HepG2 (cell line): ENCODE measurements around the gene FAM171A2. TPM values are rescaled to one million over a fixed set of nuclear protein-coding genes. Genes with fewer than 3 reads are reported as not detected.

Experiments
- ATM ChIP-seq: fragments of 450-650 bp; IDR thresholded peaks from 2 replicates; pipeline ENCODE4 v1.7.1; 2017; ENCODE audit warnings: mild to moderate bottlenecking, borderline replicate concordance
- FOXM1 ChIP-seq: sonication (generic); formaldehyde crosslinking; IDR thresholded peaks from 2 replicates; pipeline ENCODE4 v1.5.0; 2020; ENCODE audit warnings: missing genetic modification reagents
- GABPA ChIP-seq, 2 experiments: IDR thresholded peaks; 2 replicates each; pipeline ENCODE4 v1.6.1; 2011 to 2016; ENCODE audit warnings: low read depth in 2 of 2, low read length in 1 of 2, missing biosample characterization in 1 of 2, missing genetic modification characterization in 1 of 2
- ISX ChIP-seq: sonication (generic); formaldehyde crosslinking; conservative IDR thresholded peaks from 2 replicates; pipeline ENCODE4 v1.5.0; 2020; ENCODE audit warnings: missing genetic modification reagents
- MED1 ChIP-seq: sonication (generic); formaldehyde crosslinking; IDR thresholded peaks from 2 replicates; pipeline ENCODE4 v1.4.0; 2020; ENCODE audit warnings: missing genetic modification reagents
- NKX3-1 ChIP-seq: sonication (generic); formaldehyde crosslinking; IDR thresholded peaks from 2 replicates; pipeline ENCODE4 v1.5.0; 2020; ENCODE audit warnings: missing genetic modification reagents
- PAX8 ChIP-seq: sonication (generic); formaldehyde crosslinking; IDR thresholded peaks from 2 replicates; pipeline ENCODE4 v1.8.0; 2022; ENCODE audit warnings: mild to moderate bottlenecking, missing genetic modification reagents, borderline replicate concordance
- RFX3 ChIP-seq: IDR thresholded peaks from 2 replicates; pipeline ENCODE4 v1.6.1; 2016; ENCODE audit warnings: missing biosample characterization, missing genetic modification reagents
- RFX5 ChIP-seq: IDR thresholded peaks from 2 replicates; pipeline ENCODE4 v1.6.1; 2011; ENCODE audit warnings: low read depth, low read length, improper control_type of control experiment
- SPEN ChIP-seq: sonication (generic); formaldehyde crosslinking; IDR thresholded peaks from 2 replicates; pipeline ENCODE4 v1.5.1; 2020; ENCODE audit warnings: low read depth, mild to moderate bottlenecking, missing genetic modification reagents
- TBX2 ChIP-seq: sonication (generic); formaldehyde crosslinking; IDR thresholded peaks from 2 replicates; pipeline ENCODE4 v1.5.0; 2020; ENCODE audit warnings: missing genetic modification reagents, mild to moderate bottlenecking, borderline replicate concordance
- TBX3 ChIP-seq: fragments of 450-650 bp; IDR thresholded peaks from 2 replicates; pipeline ENCODE4 v1.6.1; 2017; ENCODE audit warnings: antibody characterized with exemption, mild to moderate bottlenecking, inconsistent platforms, borderline replicate concordance
- TCF7 ChIP-seq: sonication (generic); IDR thresholded peaks from 2 replicates; pipeline ENCODE4 v1.6.1; 2016; ENCODE audit warnings: antibody characterized with exemption, low read depth
- TCF7L2 ChIP-seq: IDR thresholded peaks from 2 replicates; pipeline ENCODE4 v1.6.1; 2011; ENCODE audit warnings: mild to moderate bottlenecking, low read depth, low read length, moderate library complexity
- ZFP36 ChIP-seq: fragments of 150-350 bp; IDR thresholded peaks from 2 replicates; pipeline ENCODE4 v1.6.1; 2018; ENCODE audit warnings: borderline replicate concordance, low read length, low read depth; ENCODE audit not compliant: partially characterized antibody
- ZNF180 ChIP-seq: sonication (generic); formaldehyde crosslinking; IDR thresholded peaks from 2 replicates; pipeline ENCODE4 v1.4.0; 2020; ENCODE audit warnings: low read depth, missing genetic modification reagents, borderline replicate concordance
- ZNF292 ChIP-seq: sonication (generic); formaldehyde crosslinking; IDR thresholded peaks from 2 replicates; pipeline ENCODE4 v1.8.1; 2022; ENCODE audit warnings: mild to moderate bottlenecking, low read depth, missing genetic modification reagents, borderline replicate concordance
- ZNF329 ChIP-seq: sonication (generic); formaldehyde crosslinking; IDR thresholded peaks from 2 replicates; pipeline ENCODE4 v1.9.0; 2021; ENCODE audit warnings: low read depth, mild to moderate bottlenecking, missing genetic modification reagents
- ZNF550 ChIP-seq: sonication (generic); formaldehyde crosslinking; IDR thresholded peaks from 2 replicates; pipeline ENCODE4 v1.4.0; 2020; ENCODE audit warnings: mild to moderate bottlenecking, missing genetic modification reagents, borderline replicate concordance
- ZNF792 ChIP-seq: IDR thresholded peaks from 2 replicates; pipeline ENCODE4 v1.6.1; 2016
- polyA plus RNA-seq, 8 experiments: library from polyadenylated mRNA; depleted of rRNA in 3 of 8; stranded (reverse) in 7 of 8; unstranded in 1 of 8; fragments of >200 nt; fragmentation: Illumina TruSeq in 4 of 8; extraction: Trizol in 4 of 8; gene quantifications; 2 replicates each; pipeline versions ENCODE4 v1.2.1 to v1.2.3, GENCODE V29; 2011 to 2016; ENCODE audit warnings: low read depth in 4 of 8, missing spikeins in 1 of 8, mixed read lengths in 1 of 8; ENCODE audit not compliant: insufficient read depth in 1 of 8
- total RNA-seq, 5 experiments: library from RNA; depleted of rRNA; stranded (reverse); fragments of >200 nt; fragmentation: Illumina TruSeq; extraction: Trizol; gene quantifications; 2 replicates each; pipeline ENCODE4 v1.2.3, GENCODE V29; 2016; ENCODE audit warnings: low read depth in 1 of 5
- TF ChIP-seq, protein P1 (sequence below): sonication (generic); formaldehyde crosslinking; IDR thresholded peaks from 2 replicates; pipeline ENCODE4 v1.5.0; 2020; ENCODE audit warnings: missing genetic modification reagents
- TF ChIP-seq, protein P2 (sequence below): sonication (generic); formaldehyde crosslinking; IDR thresholded peaks from 2 replicates; pipeline ENCODE4 v1.4.0; 2020; ENCODE audit warnings: mild to moderate bottlenecking, missing genetic modification reagents
- TF ChIP-seq, protein P3 (sequence below), 2 experiments: sonication (generic) in 1 of 2; formaldehyde crosslinking in 1 of 2; IDR thresholded peaks; 2 replicates each; pipeline versions ENCODE4 v1.4.0 to v1.6.1; 2018 to 2020; ENCODE audit warnings: missing genetic modification reagents in 2 of 2, borderline replicate concordance in 1 of 2, low read depth in 1 of 2, mild to moderate bottlenecking in 1 of 2, missing biosample characterization in 1 of 2

The FAM171A2 gene
- total and polyA plus RNA-seq, 2 of the 13 experiments (the other 11 are each of a cell fraction or from before 2014, with no cell fraction given) = 1.8 to 3.6 TPM

DNA sequence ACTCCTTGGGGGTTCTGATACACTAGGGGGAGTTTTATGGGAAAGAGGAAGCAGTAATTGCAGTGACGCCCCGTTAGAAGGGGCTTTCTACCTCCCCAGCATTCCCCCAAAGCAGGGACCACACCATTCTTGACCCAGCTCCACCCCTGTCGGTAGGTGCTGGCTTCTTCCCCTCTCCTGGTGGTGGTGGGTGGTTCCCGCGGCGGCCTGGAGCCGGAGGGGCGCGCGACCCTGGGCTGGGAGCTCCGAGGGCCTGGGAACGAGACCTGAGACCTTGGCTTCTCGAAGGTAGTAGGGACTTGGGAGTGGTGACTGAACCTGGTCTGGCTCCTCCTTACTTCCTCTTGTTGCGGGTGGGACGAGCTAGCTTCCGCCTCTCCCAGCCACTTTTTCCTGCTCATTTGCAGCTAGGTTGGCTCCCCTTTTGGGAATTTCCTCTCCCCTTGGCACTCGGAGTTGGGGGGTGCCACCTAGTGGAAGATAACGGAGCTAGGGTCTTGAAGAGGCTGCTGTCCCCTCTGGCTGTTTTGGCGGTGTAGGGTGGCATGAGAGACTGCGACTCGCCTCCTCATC, 18.1 kb downstream of the FAM171A2 start (continued):
- TF ChIP-seq ISX (CRISPR knock-in tag) (no peak), GABPA (IDR thresholded peaks at IDR 0.05; ENCODE audit: low read depth, low read length) (no peak; the same call in 1 of the 2 replicates), GABPA (CRISPR knock-in tag; IDR thresholded peaks at IDR 0.05; ENCODE audit: low read depth) (peak; percentile 62; the same call in 1 of the 2 replicates), ATM (no peak), ZNF180 (CRISPR knock-in tag) (no peak), FOXM1 (CRISPR knock-in tag) (no peak), TCF7L2 (no peak), RFX3 (CRISPR knock-in tag) (no peak), RFX5 (no peak), TCF7 (no peak), ZNF329 (CRISPR knock-in tag) (no peak), SPEN (no peak), PAX8 (CRISPR knock-in tag) (0 out of 2 replicates have a peak, but pooled peaks have one; percentile 38), TBX3 (no peak), TBX2 (0 out of 2 replicates have a peak, but pooled peaks have one; percentile 24), ZNF792 (CRISPR knock-in tag) (no peak), ZFP36 (no peak), ZNF550 (CRISPR knock-in tag) (peak; percentile 97; the same call in 1 of the 2 replicates), MED1 (CRISPR knock-in tag) (peak; percentile 32; the same call in 1 of the 2 replicates), NKX3-1 (CRISPR knock-in tag) (no peak), ZNF292 (no peak)
- TF ChIP-seq, protein P1, sequence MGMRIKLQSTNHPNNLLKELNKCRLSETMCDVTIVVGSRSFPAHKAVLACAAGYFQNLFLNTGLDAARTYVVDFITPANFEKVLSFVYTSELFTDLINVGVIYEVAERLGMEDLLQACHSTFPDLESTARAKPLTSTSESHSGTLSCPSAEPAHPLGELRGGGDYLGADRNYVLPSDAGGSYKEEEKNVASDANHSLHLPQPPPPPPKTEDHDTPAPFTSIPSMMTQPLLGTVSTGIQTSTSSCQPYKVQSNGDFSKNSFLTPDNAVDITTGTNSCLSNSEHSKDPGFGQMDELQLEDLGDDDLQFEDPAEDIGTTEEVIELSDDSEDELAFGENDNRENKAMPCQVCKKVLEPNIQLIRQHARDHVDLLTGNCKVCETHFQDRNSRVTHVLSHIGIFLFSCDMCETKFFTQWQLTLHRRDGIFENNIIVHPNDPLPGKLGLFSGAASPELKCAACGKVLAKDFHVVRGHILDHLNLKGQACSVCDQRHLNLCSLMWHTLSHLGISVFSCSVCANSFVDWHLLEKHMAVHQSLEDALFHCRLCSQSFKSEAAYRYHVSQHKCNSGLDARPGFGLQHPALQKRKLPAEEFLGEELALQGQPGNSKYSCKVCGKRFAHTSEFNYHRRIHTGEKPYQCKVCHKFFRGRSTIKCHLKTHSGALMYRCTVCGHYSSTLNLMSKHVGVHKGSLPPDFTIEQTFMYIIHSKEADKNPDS = no peak
- TF ChIP-seq, protein P2, sequence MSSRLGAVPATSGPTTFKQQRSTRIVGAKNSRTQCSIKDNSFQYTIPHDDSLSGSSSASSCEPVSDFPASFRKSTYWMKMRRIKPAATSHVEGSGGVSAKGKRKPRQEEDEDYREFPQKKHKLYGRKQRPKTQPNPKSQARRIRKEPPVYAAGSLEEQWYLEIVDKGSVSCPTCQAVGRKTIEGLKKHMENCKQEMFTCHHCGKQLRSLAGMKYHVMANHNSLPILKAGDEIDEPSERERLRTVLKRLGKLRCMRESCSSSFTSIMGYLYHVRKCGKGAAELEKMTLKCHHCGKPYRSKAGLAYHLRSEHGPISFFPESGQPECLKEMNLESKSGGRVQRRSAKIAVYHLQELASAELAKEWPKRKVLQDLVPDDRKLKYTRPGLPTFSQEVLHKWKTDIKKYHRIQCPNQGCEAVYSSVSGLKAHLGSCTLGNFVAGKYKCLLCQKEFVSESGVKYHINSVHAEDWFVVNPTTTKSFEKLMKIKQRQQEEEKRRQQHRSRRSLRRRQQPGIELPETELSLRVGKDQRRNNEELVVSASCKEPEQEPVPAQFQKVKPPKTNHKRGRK (CRISPR knock-in tag) = no peak
- TF ChIP-seq, protein P3, sequence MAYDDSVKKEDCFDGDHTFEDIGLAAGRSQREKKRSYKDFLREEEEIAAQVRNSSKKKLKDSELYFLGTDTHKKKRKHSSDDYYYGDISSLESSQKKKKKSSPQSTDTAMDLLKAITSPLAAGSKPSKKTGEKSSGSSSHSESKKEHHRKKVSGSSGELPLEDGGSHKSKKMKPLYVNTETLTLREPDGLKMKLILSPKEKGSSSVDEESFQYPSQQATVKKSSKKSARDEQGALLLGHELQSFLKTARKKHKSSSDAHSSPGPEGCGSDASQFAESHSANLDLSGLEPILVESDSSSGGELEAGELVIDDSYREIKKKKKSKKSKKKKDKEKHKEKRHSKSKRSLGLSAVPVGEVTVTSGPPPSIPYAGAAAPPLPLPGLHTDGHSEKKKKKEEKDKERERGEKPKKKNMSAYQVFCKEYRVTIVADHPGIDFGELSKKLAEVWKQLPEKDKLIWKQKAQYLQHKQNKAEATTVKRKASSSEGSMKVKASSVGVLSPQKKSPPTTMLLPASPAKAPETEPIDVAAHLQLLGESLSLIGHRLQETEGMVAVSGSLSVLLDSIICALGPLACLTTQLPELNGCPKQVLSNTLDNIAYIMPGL (CRISPR knock-in tag; IDR thresholded peaks at IDR 0.05; ENCODE audit: borderline replicate concordance in 1 of 2, low read depth in 1 of 2) = peak; percentile 87 to 93
